ENCODE measurements around the gene SLC23A1.

GRCh38 chr5:139387611-139388197 is 4.6 kb upstream of the SLC23A1 start:
- TF ChIP-seq CTCF (IDR thresholded peaks at IDR 0.05) (no peak), POLR2A (IDR thresholded peaks at IDR 0.05) (no peak)

All from esophagus squamous epithelium (tissue), 4 donors.